SU-DHL-6 (cell line): ENCODE data around the gene LDLRAD3.

Experiments
- H2AFZ ChIP-seq: fragments of 200-600 bp; sonication (generic); 2 replicates; pipeline ENCODE4 v1.6.1; 2014; ENCODE audit warnings: low read depth, mild to moderate bottlenecking, moderate library complexity, mixed read lengths, antibody characterized with exemption, low read length; ENCODE audit not compliant: severe bottlenecking
- H3F3A ChIP-seq: fragments of 200-600 bp; shearing (Covaris generic); 2 replicates; pipeline ENCODE4 v1.6.0; 2016; ENCODE audit warnings: antibody characterized with exemption, mild to moderate bottlenecking; ENCODE audit not compliant: insufficient read depth
- H3K27ac ChIP-seq: fragments of 200-600 bp; sonication (generic); 2 replicates; pipeline ENCODE4 v1.5.1; 2016; ENCODE audit warnings: low read depth, mild to moderate bottlenecking, low read length, moderate library complexity, mixed read lengths
- H3K27me3 ChIP-seq: fragments of 200-600 bp; sonication (generic), shearing (Covaris generic); 2 replicates; pipeline ENCODE4 v1.6.0; 2014; ENCODE audit warnings: mild to moderate bottlenecking, low read length
- H3K36me3 ChIP-seq: fragments of 200-600 bp; sonication (generic); 2 replicates; pipeline ENCODE4 v1.6.1; 2014; ENCODE audit warnings: mild to moderate bottlenecking, low read length, mixed read lengths
- H3K4me2 ChIP-seq: fragments of 300-600, 200-600 bp; shearing (Covaris generic), sonication (generic); 2 replicates; pipeline ENCODE4 v1.6.0; 2014; ENCODE audit warnings: low read length, low read depth, mild to moderate bottlenecking; ENCODE audit not compliant: poor library complexity, severe bottlenecking
- H3K4me3 ChIP-seq: fragments of 200-600 bp; sonication (generic); 2 replicates; pipeline ENCODE4 v1.5.1; 2014; ENCODE audit warnings: antibody characterized with exemption, low read length, mild to moderate bottlenecking, mixed read lengths; ENCODE audit not compliant: insufficient read depth, poor library complexity, severe bottlenecking
- H3K79me2 ChIP-seq: fragments of 200-600 bp; sonication (generic); 2 replicates; pipeline ENCODE4 v1.6.1; 2014; ENCODE audit warnings: mild to moderate bottlenecking, low read length, moderate library complexity; ENCODE audit not compliant: insufficient read depth
- H3K9ac ChIP-seq: fragments of 200-600 bp; sonication (generic); 2 replicates; pipeline ENCODE4 v1.7.0; 2014; ENCODE audit warnings: mild to moderate bottlenecking, low read length
- H3K9me2 ChIP-seq: fragments of 200-600 bp; sonication (generic); replicated peaks from 2 replicates; pipeline ENCODE4 v1.6.1; 2014; ENCODE audit warnings: low read length; ENCODE audit not compliant: insufficient read depth
- H3K9me3 ChIP-seq: fragments of 200-600 bp; sonication (generic); 2 replicates; pipeline ENCODE4 v1.6.1; 2014; ENCODE audit warnings: low read length, mixed read lengths; ENCODE audit not compliant: insufficient read depth
- H4K20me1 ChIP-seq: fragments of 200-600 bp; sonication (generic); 2 replicates; pipeline ENCODE4 v1.6.1; 2014; ENCODE audit warnings: low read depth, mild to moderate bottlenecking, antibody characterized with exemption, low read length, moderate library complexity, mixed read lengths
- CTCF ChIP-seq: fragments of 200-600 bp; sonication (generic); IDR thresholded peaks from one replicate; pipeline ENCODE4 v1.5.1; 2017; ENCODE audit warnings: antibody characterized with exemption, mild to moderate bottlenecking, low read length, moderate library complexity; ENCODE audit not compliant: insufficient read depth, poor library complexity, severe bottlenecking
- EZH2phosphoT487 ChIP-seq: fragments of 200-600 bp; sonication (generic), shearing (Covaris generic); conservative IDR thresholded peaks from 2 replicates; pipeline ENCODE4 v1.6.1; 2018; ENCODE audit warnings: mild to moderate bottlenecking, antibody characterized with exemption, low read length, moderate library complexity, mixed read lengths

Gene LDLRAD3

GRCh38 chr11:35905646-35906276, 38.1 kb upstream of the LDLRAD3 start:
- Histone ChIP-seq H3F3A (no peaks in the 10 kb centered on the region), H3K27ac (no peak overlapping the region), H3K27me3 (no peaks in the 10 kb centered on the region), H3K36me3 (no peaks in the 10 kb centered on the region), H4K20me1 (no peaks in the 10 kb centered on the region), H3K9me2 (no peaks in the 10 kb centered on the region), H3K9me3 (peaks cover 9% of the 10 kb centered on the region; the same call in 1 of the 2 replicates), H3K9ac (no peak overlapping the region), H3K4me2 (no peak overlapping the region), H2AFZ (no peak overlapping the region), H3K4me3 (no peak overlapping the region), H3K79me2 (no peaks in the 10 kb centered on the region)
- no peak for TF ChIP-seq CTCF
- no peak for TF ChIP-seq EZH2phosphoT487

- no peaks in the 10 kb centered on the region for H3K27me3 ChIP-seq
- no peak overlapping the region for H3K4me3 ChIP-seq
- H4K20me1 ChIP-seq = no peaks in the 10 kb centered on the region
- H3K9ac ChIP-seq = no peak overlapping the region
- no peaks in the 10 kb centered on the region for H3K79me2 ChIP-seq
- no peak overlapping the region for H3K4me2 ChIP-seq
- no peaks in the 10 kb centered on the region for H3K36me3 ChIP-seq
- TF ChIP-seq CTCF = no peak
- TF ChIP-seq EZH2phosphoT487 = no peak
- H3K27ac ChIP-seq = no peak overlapping the region
- no peak overlapping the region for H2AFZ ChIP-seq
- H3K9me2 ChIP-seq = no peaks in the 10 kb centered on the region
- H3K9me3 ChIP-seq = peaks cover 9% of the 10 kb centered on the region; the same call in 1 of the 2 replicates
- no peaks in the 10 kb centered on the region for H3F3A ChIP-seq
Measured at GRCh38 chr11:35906277-35906661, 37.6 kb upstream of the LDLRAD3 start.

GRCh38 chr11:35906681-35907080, 37.2 kb upstream of the LDLRAD3 start:
- no peak for TF ChIP-seq EZH2phosphoT487
- no peak for TF ChIP-seq CTCF
- Histone ChIP-seq H3K4me3 (no peak overlapping the region), H3K9me2 (no peaks in the 10 kb centered on the region), H3K36me3 (no peaks in the 10 kb centered on the region), H4K20me1 (no peaks in the 10 kb centered on the region), H3K4me2 (no peak overlapping the region), H3K27ac (no peak overlapping the region), H2AFZ (no peak overlapping the region), H3K9ac (no peak overlapping the region), H3F3A (no peaks in the 10 kb centered on the region), H3K27me3 (no peaks in the 10 kb centered on the region), H3K9me3 (peaks cover 9% of the 10 kb centered on the region; the same call in 1 of the 2 replicates), H3K79me2 (no peaks in the 10 kb centered on the region)
